ENCODE measurements around the gene MICB.

MICB gene

DNA sequence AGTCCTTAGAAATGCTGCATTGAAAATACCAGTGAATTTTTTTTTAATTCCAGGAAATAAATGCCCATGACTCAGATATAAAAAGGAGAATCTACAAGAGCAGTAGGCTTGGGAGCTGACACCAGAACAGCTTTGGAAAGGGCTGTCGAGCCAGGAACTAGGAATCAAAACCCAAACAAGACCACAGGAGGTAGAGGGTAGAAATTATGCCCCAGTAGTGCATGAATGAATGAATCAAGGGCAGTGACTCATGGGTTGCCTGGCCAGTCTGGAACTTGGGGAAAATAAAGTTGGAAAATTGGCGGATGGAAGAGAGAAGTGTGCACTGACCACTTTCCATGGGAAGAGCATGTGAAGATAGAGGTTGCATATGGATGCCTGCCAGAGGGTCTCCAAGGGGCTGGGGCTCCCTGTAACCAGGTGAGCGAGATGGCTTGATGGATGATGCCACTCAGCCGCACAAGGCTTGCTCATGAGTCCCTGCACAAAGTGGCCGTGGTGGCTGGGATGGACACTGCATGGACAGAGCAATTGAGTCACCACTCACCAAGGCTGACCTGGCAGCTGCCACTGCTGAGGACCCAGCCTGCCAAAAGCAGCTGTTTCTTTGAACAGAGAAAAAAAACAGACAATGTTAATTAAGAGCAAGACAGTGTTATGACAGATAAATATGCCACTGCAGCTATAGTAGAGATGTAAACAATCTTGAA, 15.7 kb downstream of the MICB start:
- no peak for DNase-seq

DNA sequence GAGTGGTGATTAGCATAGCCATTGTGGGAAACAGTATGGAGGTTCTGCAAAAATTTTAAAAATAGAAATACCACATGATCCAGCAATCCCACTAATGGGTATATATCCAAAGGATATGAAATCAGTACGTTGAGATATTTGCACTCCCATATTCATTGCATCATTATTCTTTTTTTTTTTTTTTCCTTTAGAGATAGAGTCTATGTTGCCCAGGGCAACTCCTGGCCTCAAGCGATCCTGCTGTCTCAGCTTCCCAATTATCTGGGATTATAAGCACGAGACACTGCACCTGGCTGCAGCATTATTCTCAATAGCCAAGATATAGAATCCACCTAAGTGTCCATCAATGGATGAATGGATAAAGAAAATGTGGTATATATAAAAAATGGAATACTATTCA, 23.9 kb downstream of the MICB start:
- DNase-seq: no peak

DNA sequence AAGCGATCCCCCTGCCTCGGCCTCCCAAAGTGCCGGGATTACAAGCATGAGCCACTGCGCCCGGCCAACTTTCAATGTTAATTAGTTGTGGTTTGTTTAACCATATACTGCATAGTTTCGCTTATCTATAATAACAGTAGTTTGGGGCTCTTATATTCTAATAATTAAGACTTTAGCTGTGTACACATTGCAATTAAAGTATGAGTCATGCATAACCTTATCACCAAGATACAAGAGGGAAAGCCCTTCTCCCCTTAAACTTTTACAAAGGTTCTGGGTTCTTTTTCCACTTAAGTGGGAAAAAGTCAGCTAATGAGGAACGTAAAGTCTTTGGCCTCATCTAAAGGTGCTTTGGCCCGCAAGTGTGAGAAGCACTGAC, 27.6 kb downstream of the MICB start:
- DNase-seq: no peak

DNA sequence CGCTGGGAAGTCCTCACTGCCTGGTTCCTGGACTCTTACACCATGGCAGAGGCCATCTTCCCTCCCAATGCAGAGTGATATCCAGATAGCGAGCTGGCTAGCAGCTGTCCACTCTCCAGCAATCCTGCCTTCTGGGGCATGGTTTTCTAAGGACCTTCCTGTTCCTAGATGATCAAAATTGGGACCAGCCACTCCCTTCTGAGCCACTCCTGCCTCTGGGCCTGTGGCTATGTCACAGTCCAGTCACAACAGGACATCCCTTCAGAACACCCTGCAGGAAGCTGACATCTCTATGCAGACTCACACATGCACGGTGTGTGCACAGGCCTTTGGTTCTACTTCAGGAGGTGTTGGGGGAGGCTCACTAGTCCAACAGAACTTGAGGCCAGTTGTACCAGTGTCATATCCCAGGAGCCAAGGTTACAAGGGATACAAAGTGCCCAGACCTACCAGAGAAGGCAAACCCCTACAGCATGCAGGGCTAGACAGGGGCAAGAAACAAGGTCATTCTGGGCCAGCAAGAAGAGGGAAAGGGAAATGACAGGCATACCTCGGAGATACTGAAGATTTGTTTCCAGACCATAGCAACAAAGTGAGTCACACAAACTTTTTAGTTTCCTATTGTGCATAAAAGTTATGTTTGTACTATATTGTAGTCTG, 28.1 kb downstream of the MICB start:
- DNase-seq: no peak

DNA sequence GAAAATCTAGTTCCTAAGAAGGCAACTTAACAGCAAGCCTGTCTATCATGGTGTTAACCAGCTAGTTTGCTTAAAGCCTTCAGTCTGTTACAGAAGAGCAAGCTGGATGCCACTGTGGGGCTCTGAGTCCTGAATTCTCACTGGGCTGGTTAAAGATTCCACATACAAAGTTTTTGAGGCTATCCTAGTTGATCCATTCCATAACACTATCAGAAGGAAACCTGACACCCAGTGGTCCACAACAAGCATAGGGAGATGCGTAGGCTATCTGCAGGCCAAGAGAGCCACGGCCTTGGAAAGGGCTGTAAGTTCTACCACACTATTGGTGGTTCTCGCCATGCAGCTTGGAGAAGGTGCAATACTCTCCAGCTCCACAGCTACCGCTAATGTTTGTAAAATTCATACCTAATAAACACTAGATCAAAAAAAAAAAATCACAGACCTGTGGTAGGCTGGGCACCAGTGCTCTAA, 30.4 kb downstream of the MICB start:
- DNase-seq: no peak

DNA sequence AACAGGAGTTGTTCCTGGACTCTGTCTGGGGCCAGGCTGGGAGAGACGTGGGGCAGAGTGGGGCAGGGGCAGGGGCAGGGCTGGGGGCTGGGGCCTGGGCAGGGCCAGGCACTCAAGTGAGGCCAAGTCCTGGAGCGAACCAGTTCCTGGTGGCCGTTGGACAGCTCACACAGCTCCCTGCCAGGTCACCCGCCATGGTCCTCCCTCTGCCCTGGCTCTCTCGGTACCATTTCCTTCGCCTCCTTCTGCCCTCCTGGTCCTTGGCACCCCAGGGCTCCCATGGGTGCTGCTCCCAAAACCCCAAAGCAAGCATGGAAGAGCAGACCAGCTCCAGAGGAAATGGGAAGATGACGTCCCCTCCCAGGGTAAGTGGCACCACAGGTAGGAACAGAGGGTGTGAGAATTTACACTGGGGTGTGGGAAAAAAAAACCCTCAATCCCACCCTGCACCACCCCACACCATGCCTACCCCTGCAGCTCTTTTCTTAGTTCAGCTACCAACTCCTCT, 30.9 kb downstream of the MICB start, which contains the start of gene MCCD1:
Gene MCCD1 (plus strand): TSS at position 142 of the 508 bp plus-strand sequence. CDS start 53 bp downstream, at position 195.
- no peak for DNase-seq

DNA sequence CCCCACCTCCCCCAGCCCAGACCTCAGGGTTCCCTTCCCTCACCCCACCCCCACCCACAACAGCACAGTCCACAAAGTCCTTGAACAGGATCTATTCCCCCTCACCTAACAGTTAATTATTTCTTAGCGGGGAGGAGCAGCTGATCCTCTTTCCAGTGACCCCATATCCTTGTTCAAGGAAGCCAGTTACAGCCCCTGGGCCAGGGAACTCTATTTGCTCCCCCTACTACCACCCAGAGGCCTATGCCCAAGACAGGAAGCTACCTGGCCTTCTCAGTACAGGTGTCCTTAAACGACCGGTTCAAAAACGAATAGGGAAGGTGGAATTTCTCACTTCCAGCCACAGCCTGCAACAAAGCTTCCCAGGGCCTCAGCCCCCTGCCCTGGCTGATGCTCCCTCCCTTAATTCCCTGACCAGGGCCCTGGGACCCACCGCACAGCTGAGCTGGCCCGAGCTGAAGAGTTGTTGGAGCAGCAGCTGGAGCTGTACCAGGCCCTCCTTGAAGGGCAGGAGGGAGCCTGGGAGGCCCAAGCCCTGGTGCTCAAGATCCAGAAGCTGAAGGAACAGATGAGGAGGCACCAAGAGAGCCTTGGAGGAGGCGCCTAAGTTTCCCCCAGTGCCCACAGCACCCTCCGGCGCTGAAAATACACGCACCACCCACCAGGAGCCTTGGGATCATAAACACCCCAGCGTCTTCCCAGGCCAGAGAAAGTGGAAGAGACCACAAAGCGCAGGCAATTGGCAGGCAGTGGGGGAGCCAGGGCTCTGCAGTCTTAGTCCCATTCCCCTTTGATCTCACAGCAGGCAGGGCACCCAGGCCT, 31.6 kb downstream of the MICB start:
- no peak for DNase-seq

DNA sequence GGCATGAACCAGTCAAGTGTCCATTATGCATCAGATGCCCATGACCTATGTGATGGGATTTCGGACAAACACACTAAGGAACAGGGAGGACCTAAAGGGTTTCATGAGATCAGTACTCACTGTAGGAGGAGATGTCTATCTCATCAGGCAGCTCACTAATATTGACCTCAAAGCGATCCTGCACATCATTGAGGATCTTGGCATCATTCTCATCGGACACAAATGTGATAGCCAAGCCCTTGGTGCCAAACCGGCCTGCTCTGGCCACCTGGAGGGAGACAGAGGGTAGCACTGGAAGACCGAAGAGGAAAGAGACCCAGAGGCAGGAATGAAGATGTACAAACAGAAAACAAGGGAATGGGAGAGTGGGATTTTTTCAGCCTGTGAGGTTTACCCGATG, 32.7 kb downstream of the MICB start:
- no peak for DNase-seq

DNA sequence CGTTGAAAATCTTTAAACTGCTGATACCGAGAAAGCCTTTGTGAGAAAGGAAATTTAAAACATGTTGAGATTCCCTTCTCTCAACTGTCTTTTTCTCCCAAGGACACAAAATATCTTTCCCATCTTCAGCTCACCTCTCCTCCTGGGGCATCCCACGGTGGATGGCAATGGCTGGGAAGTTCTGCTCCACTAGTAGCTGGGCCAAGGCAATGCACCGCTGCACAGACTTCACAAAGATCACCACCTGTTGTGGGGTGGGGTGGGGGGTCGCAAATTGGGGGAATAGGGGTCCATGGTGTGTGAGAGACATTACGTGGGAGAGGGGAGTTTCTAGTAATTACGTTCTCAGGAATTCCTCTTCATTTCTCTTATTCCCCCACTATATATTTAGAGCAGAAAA, 33.2 kb downstream of the MICB start:
- DNase-seq: no peak

DNA sequence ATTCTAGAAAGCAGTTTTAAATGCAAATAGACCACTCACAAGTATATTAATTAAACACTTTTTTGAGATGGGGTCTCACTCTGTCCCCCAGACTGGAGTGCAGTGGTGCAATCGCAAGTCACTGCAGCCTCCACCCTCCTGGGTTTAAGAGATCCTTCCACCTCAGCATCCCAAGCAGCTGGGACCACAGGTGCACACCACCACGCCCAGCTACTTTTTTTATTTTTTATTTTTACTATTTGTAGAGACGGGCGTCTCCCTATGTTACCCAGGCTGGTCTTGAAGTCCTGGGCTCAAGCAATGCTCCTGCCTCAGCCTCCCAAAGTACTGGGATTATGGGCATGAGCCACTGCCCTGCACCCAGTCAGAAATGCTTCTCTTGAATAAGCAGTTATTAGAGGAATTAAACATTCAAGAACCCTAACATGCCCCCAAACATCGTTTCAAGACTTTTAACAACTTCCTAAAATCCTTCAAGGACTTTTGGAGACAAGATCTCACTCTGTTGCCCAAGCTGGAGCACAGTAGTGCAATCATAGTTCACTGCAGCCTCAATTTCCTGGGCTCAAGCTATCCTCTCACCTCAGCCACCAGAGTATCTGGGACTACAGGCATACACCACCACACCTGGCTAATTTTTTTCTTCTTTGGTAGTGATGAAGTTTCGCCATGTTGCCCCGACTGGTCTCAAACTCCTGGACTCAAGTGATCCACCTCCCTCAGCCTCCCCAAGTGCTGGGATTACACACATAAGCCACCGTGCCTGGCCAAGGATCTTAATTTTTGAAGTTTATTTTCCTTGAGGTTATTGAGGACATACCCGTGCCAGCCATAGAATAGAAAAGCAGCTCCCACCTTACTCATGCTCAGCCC, 34.1 kb downstream of the MICB start:
- DNase-seq: no peak

DNA sequence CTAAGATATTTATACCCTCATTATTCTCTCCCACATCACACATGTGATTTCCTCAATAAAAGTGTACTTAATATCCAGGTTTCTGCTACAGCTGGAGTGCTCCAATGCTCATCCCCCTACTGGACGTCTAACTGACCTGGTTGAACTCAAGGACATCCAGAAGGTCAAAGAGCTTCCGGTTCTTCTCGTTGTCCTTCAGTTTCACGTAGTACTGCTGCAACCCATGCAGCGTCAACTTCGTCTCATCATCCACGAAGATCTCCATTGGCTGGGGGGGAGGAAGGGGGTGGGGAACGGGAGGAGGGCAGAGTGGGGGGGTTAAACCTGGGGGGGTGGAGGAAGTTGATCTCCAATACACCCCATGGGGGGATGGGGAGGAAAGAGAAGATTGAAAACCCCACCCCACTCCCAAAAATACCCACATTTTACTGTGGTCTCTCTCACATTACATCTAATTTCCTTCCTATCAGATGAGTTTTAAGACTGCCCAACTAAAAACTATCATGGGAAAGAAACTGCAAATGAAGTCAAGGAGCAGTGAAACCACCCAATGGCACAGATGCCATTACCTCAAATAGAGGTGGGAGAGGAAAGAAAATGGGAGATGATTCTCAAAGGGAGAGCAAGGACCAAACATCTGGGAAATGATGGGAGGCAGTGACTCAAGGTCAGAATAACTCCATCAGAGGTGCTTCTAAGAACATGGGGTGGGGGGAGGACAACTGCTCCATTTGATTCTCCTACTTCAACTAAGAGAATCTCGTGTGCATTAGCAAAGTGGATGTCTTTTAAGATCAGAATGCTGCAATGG, 34.9 kb downstream of the MICB start:
- no peak for DNase-seq

DNA sequence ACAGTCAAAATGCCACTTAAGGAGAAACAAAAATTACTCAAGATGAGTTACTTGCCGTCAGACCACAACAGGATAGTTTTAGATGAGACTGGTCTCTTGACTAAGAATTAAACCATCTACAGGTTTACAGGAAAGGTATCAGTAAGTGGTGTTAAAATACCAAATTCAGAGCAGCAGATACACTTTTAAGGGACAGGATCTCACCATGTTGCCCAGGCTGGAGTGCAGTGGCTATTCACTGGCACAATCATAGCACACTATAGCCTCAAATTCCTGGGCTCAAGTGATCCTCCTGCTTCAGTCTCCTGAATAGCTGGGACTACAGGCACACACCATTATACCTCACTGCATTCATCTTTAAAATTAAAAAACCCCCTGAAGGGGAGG, 35.5 kb downstream of the MICB start:
- DNase-seq: no peak

DNA sequence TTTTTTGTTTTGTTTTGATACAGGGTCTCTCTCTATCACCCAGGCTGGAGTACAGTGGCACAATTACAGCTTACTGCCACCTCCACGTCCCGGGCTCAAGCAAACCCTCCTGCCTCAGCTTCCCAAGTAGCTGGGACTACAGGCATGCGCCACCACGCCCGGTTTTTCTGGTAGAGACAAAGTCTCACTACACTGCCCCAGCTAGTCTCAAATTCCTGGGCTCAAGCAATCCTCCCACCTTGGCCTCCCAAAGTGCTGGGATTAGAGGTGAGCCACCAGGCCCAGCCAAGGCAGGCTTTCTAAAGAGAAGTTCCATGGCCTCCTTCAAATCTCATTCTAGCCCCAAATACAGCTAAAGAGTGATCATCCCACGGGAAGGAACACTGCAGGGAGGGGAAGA, 36.1 kb downstream of the MICB start:
- no peak for DNase-seq

DNA sequence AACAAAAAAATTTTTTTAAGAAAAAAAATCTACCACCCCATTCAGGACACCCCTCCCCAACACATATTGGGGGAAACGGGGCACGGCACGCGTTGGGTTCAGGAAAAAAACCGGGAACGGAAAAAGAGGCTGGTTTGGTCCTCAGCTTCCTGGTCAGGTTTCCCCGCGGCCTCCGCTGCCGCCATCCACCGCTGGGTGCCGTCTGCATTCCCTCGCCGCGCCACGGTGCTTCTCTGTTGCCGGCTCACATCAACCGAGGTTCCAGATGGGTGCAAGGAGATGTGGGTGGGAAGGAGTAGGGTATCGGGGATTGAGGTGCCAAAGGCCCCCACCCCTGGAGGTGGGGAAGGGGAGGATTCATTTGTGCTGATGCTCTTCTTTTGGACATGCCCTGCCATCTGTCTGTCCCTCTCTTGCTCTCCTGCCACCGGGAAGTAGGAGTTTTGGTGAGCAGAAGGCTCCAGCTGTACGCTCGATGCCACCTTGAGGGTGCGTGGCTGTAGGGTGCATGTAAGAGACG, 36.6 kb downstream of the MICB start:
- DNase-seq: no peak

DNA sequence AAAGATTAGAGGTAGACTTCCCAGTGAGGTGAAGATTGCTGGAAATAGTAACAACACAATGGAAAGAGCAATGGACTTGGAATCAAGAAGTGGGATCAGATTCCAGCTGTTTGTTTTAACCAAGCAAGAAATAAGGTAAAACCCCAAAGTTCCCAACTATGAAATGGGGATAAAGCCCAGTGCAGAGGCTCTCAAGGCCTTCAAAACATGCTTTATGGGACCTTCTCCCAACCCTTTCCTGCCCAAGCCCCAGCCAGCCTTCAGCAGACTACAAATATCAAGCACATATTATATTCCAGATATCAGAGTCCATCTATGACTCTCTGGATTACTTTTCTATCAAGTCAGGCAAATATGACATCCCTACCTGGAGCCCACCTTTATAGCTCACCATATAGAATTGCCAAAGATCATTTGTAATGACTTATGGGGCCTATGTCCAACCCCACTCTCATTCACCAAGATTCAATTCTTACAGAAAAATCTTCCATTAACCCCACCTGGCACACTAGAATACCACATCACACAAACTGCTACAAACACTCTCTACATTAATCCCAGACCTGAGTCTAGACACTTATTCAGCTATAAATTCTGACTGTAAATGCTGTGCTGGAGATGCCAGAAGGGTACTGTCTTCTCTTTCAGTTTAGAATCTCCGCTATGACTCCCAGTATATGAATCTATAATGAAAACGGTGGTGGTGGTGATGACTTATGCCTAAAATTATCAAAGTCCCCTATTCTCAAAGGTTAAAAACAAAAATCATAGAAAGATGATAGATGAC, 37.8 kb downstream of the MICB start:
- DNase-seq: no peak

DNA sequence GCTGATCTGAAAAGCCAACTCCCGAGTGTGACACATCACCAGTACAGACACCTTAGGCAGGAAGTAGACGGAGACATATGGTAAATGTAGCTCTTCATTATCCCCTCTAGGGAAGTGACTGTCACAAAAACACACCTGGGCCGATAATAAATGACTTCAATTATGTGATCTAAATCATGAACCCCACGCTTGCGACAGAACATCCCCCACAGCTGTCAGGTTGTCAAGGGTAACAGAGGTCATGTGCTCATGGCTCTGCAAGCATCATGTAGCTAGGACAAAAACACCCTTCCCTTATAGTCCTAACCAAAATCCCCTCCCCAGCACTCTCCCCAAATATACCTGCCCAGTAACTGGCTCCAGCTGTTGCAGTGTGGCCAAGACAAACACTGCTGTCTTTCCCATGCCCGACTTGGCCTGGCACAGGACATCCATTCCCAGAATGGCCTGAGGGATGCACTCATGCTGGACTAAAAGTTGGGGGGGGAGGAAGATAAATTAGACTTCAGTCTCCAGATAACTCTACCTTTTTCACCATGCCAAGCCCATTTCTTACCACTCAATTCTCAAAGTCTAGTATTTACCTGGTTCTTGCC, 41.0 kb downstream of the MICB start:
- no peak for DNase-seq

DNA sequence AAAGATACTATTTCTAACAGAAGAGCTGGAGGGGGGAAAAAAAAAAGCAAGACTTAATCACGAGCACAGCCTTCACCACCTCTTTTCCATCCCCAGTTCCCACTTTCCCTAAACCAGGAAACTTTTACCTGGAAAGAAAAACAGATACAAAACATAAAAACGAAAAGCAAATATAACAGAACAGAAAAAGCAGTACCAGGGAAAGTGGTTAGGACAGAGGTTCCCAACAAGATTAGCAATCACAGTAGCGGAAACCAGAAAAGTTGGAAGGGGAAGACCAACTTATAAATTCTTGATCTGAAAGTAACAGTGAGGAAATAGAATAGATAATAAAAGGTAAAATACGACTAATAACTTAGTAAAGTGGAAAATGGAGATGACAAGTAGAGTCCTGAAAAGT, 42.7 kb downstream of the MICB start:
- DNase-seq: no peak

DNA sequence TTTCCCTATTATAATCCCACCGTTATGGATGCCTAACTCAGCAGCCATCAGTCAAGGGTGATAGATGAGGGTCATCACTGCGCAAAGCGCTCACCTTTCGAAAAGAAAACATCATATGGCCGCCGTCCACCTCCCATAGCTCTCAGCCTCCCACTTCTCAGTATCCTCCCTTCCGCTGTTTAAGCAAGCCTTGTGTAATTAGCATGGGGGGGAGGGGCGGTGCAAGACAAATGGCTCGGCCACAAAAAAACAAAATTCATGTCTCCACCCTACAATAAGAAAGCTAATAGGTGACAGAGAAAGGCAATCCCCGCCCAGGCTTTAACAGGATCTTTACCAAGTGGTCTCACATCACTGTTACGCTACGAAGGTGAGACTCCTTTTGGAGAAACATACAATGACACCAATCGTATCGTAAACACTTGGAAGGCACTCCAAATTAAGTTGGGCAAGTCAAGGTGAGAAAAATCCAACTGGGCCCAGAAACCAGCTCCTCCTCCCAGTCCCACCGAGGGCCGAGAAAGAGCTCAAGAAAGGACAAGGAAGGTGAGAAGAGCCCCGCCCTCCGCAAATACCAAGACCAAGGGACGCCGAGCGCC, 43.2 kb downstream of the MICB start:
- no peak for DNase-seq

DNA sequence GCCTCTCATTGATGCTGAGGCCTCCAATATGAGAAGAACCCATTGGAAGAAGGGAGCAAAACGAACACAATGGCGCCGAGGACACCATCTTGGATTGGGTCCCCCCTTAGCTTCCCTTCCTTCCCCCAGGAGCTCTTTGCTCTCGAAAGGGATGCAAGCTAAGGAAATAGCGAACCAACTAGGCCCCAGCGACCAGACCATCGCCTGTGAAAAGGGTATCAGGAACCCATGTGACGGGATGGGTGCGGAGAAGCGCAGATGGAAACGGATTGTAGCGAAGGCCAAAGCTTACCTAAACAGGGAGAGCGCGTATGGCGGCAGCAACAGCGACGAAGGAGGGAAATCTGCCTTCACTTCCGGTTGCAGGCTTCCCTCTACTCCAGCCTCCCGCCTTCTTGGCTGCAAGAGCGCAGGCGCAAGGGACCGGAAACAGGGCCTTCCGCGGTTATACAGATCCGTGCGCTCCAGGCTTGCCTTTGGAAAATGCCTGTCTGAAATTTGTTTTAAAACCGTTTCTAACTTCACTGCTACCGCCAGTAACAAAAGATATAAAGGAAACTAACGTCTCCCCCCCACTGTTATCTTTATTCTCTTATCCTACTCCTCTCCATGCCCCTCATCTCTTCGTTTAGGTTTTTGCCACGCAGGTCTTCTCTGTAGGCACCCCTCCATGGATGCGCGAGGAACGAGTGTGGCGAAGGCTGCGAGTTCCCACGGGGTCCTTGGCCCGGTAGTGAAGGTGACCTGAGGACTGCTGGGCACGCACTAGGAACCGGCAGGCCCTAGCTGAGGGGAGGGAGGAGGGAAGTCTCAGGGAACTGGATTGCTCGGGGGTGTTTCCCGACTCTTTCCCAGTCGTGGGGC, 43.9 kb downstream of the MICB start, which contains the start of gene DDX39B:
Gene DDX39B (minus strand): TSS at position 346 of the 864 bp plus-strand sequence. CDS start 1,471 bp downstream, outside the sequence.
- peak; percentile 93 for DNase-seq

Data from SHP77 treated with DMSO at 0.1 percent for 48 hours (cell line).